Embryonic facial prominence (tissue), 1 donor: Measurements from ENCODE around the gene CFAP68.
A peak's percentile ranks its signal among the peaks of the same experiment; 100 is the strongest.
"Not testable (repeated sequence)": the region's sequence is repeated elsewhere in the genome, so short reads cannot be mapped to it uniquely, and the experiment has no call there.

Source experiments
- DNase-seq: peaks from one replicate; pipeline ENCODE4 v3.0.0-alpha.2; 2016; ENCODE audit errors: extremely low spot score

The CFAP68 gene

GRCh38 chr11:111870522-111870885, 8.8 kb upstream of the CFAP68 start:
- DNase-seq = no peak

GRCh38 chr11:111870886-111871692, 8.3 kb upstream of the CFAP68 start, which contains the start of gene ALG9:
ALG9 (minus strand) TSS chr11:111871581; CDS start chr11:111871482, 99 bp downstream.
- peak; percentile 49 for DNase-seq

GRCh38 chr11:111871693-111872161, 7.6 kb upstream of the CFAP68 start:
- no peak for DNase-seq

GRCh38 chr11:111878385-111878848, 924 bp upstream of the CFAP68 start:
- peak; percentile 12 for DNase-seq

GRCh38 chr11:111879637-111879960, 258 bp downstream of the CFAP68 start:
- DNase-seq = no peak

GRCh38 chr11:111882202-111882601, 2.9 kb downstream of the CFAP68 start:
- no peak for DNase-seq

GRCh38 chr11:111885053-111885452, 5.7 kb downstream of the CFAP68 start:
- DNase-seq = not testable (repeated sequence)

GRCh38 chr11:111886032-111886431, 6.7 kb downstream of the CFAP68 start:
- no peak for DNase-seq

- no peak for DNase-seq
Observed at GRCh38 chr11:111886844-111887243, 7.5 kb downstream of the CFAP68 start.

GRCh38 chr11:111905411-111905810, 26.1 kb downstream of the CFAP68 start:
- DNase-seq = no peak

GRCh38 chr11:111906680-111907079, 27.3 kb downstream of the CFAP68 start:
- DNase-seq = no peak

- no peak for DNase-seq
Observed at GRCh38 chr11:111908639-111909305, 29.4 kb downstream of the CFAP68 start.

- no peak for DNase-seq
Observed at GRCh38 chr11:111909378-111909777, 30.0 kb downstream of the CFAP68 start.

- no peak for DNase-seq
Observed at GRCh38 chr11:111910676-111911562, 31.6 kb downstream of the CFAP68 start.

GRCh38 chr11:111911563-111912401, 32.4 kb downstream of the CFAP68 start, which contains the start of gene CRYAB:
CRYAB (minus strand) TSS chr11:111911770; CDS start chr11:111911724, 46 bp downstream.
- DNase-seq = no peak

GRCh38 chr11:111912535-111912934, 33.2 kb downstream of the CFAP68 start, which contains the start of gene HSPB2:
HSPB2 (plus strand) TSS chr11:111912734; CDS start chr11:111912830, 96 bp downstream.
- DNase-seq = no peak

- no peak for DNase-seq
Observed at GRCh38 chr11:111913031-111913861, 33.9 kb downstream of the CFAP68 start.

- DNase-seq = peak; percentile 50
Observed at GRCh38 chr11:111913997-111914396, 34.7 kb downstream of the CFAP68 start.

- no peak for DNase-seq
Observed at GRCh38 chr11:111916768-111917167, 37.4 kb downstream of the CFAP68 start.

- no peak for DNase-seq
Observed at GRCh38 chr11:111917312-111917711, 38.0 kb downstream of the CFAP68 start.
